NCI-H2196 treated with DMSO at 0.1 percent for 48 hours (cell line): ENCODE data around the gene LIMS2.

Experiments
- DNase-seq: peaks from one replicate; lab custom pipeline; 2025; ENCODE audit not compliant: unreplicated experiment; lab: John Stamatoyannopoulos, UW

The LIMS2 gene

DNA sequence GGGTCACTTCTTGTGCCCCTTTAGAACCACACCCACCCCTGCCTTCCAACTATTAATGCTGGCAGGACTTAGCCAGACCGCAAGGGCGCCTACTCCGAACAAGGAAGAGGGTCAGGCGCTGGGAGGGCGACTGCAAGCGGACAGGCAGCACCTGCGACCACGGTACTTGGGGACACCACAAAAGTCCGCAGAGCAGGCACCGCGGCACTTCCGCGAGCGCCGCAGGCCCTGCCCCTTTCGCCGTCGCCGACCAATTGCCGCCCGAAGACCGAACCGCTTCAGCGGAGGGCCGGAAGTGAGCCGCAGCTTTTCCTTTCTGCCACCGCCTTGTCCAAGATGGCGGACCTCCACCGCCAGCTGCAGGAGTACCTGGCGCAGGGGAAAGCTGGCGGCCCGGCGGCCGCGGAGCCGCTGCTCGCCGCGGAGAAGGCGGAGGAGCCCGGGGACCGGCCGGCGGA, 25.9 kb upstream of the LIMS2 start, which contains the start of gene SFT2D3:
Gene SFT2D3 (plus strand): TSS at position 305 of the 458 bp plus-strand sequence. CDS start 32 bp downstream, at position 337.
- peak; percentile 86 for DNase-seq

DNA sequence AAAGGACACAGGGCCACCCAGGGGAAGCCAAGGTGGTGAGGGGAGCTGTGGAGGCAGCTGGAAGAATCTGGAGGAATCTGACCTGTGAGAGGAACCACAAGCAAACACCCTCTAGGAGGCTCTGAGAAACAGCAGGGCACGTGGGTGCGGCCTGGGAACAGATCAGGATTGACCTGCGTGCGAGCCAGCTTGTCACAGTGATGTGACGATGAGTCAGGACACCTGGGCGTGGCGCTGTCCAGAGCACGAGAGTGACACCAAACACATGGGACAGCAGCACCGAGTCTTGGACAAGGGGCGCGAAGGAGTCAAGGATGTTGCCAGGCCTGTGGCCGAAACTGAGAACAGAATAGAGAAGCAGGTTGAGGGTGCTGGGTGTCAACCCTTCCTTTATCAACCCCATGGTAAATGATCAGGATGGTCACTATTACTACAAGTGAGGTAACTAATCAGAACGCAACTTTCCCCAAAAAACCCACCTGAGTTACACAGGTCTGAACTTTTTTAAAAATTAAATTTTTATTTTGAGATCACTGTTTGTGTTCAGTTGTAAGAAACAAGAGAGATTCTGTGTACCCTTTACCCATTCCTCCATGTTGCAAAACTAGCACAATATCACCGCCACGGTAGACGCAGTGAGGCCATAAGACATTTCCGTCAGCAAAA, 25.3 kb upstream of the LIMS2 start:
- DNase-seq, result no peak

GRCh38 chr2:127698553-127699355, 23.4 kb upstream of the LIMS2 start:
- DNase-seq, result no peak

- DNase-seq, result no peak
These were observed 22.3 kb upstream of the LIMS2 start for GRCh38 chr2:127697482-127698180.

- DNase-seq, result no peak
These were observed 20.5 kb upstream of the LIMS2 start for GRCh38 chr2:127695491-127696472.

DNA sequence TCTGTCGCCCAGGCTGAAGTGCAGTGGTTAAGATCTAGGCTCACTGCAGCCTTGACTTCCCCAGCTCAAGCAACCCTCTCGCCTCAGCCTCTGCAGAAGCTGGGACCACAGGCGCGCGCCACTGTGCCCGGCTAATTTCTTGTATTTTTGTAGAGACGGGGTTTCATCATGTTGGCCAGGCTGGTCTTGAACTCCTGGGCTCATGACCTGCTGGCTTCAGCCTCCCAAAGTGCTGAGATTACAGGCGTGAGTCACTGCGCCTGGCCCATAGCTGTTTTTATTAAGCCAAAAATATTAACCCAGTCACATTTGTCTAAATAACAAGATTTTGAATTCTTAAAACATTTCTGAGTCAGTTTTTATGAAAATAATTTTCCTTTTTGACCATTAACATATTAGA, 19.7 kb upstream of the LIMS2 start:
- no peak for DNase-seq

GRCh38 chr2:127690696-127691095, 15.4 kb upstream of the LIMS2 start:
- DNase-seq, result no peak

GRCh38 chr2:127688405-127688804, 13.1 kb upstream of the LIMS2 start:
- DNase-seq, result no peak

DNA sequence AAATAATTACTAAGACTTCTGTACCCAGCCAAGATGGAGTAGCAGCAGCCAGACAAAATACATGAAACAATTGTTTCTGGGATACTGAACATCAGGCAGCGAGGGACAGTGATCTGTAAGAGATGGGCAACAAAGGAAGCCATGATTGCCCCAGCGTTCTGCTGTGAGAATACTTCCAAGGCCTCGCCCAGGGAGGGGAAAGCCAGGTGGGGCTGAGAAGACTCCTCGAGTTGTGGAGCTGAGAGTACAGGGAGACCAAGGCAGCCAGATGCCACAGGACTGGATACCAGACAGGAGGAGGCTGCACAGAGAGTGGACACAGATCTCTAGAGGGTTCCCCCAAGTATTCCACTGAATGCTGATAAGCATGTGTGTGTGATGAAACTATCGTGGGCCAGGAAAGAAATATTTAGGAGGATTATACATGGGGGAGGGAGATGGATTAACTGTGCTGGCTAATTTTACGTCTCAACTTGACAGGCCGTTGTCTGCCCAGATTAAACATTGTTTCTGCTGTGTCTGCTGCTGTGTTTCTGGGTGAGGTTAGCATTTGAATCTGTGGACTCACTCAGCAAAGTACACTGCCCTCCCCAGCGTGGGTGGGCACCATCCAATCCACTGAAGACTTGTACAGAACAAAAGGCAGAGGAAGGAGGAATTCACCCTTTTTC, 10.2 kb upstream of the LIMS2 start:
- no peak for DNase-seq

- DNase-seq, result no peak
These were observed 8.4 kb upstream of the LIMS2 start for GRCh38 chr2:127683757-127684156.

DNA sequence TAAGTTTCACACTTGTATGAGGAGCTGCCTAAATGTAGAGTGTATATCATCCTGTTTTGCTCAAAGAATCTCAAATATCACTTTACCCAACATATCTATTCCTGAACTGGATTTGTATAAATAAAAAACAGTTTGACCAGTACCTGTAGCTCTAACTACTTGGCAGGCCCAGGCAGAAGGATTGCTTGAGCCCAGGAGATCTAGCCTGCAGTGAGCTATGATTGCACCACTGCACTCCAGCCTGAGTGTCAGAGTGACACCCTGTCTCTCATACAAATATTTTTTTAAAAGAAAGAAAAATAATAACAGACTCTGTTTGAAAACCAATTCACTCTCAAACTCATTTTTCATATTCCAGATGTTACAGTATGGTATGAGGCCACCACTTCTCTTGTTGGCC, 7.7 kb upstream of the LIMS2 start:
- no peak for DNase-seq

DNA sequence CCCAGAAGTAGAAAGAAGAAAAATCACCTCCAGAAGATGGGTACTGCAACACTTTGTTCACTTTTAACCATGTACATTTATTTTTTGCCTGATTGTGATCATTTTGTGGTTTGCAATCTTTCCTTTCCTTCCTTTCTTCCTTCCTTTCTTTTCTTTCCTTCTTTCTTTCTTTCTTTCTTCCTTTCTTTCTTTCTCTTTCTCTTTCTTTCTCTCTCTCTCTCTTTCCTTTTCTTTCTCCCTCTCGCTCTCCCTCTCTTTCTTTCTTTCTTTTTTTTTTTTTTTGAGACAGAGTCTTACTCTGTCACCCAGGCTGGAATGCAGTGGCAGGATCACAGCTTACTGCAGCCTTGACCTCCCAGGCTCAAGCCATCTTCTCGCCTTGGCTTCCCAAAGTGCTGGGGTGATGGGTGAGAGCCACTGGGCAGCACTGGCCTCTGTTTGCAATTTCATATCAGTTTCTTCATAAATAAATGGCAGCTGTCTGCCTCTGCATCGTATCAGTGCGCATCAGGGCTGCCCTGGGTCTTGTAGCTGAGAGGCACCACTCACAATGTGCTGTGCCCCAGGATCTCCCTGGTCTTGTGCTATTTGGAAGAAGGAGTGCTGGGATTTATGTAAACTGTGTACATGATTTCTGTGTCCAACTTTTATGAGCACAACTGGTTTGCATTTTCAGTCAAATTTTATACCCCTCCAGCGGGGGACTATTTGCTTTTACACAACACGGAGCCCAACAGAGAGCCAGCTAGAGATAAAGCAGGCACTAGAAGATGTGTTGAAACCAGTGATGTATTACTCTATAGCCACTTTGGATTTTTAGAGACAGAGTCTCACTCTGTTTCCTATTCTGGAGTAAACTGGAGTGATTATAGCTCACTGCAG, 6.9 kb upstream of the LIMS2 start:
- DNase-seq, result no peak

- no peak for DNase-seq
These were observed 6.0 kb upstream of the LIMS2 start for GRCh38 chr2:127681288-127681804.

GRCh38 chr2:127680706-127681287, 5.5 kb upstream of the LIMS2 start:
- no peak for DNase-seq

- DNase-seq, result no peak
These were observed 4.5 kb upstream of the LIMS2 start for GRCh38 chr2:127679680-127680361.

- no peak for DNase-seq
These were observed 3.7 kb upstream of the LIMS2 start for GRCh38 chr2:127678991-127679390.

GRCh38 chr2:127678531-127678930, 3.2 kb upstream of the LIMS2 start:
- DNase-seq, result no peak

DNA sequence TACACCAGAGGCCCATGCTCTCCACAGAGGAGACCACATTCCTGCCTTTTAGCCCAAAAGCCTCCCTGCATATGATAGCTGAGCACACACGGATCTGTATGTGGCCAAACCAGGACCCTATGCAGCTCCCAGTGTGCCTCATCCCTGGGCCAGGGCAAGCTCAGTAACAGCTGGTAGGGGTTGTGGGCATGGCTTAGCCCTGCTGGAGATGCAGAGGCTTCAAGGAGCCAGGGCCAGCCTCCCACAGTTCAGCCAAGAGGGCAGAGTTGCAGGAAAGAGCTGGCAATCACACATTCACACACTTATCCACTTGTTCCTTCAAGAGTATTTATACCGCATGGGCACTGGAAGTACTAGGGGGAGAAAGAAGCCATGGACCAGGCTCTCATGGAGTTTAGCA, 1.6 kb upstream of the LIMS2 start:
- no peak for DNase-seq
